ENCODE results near the gene CYP26B1.
A peak's percentile ranks its signal among the peaks of the same experiment; 100 is the strongest.

The CYP26B1 gene

DNA sequence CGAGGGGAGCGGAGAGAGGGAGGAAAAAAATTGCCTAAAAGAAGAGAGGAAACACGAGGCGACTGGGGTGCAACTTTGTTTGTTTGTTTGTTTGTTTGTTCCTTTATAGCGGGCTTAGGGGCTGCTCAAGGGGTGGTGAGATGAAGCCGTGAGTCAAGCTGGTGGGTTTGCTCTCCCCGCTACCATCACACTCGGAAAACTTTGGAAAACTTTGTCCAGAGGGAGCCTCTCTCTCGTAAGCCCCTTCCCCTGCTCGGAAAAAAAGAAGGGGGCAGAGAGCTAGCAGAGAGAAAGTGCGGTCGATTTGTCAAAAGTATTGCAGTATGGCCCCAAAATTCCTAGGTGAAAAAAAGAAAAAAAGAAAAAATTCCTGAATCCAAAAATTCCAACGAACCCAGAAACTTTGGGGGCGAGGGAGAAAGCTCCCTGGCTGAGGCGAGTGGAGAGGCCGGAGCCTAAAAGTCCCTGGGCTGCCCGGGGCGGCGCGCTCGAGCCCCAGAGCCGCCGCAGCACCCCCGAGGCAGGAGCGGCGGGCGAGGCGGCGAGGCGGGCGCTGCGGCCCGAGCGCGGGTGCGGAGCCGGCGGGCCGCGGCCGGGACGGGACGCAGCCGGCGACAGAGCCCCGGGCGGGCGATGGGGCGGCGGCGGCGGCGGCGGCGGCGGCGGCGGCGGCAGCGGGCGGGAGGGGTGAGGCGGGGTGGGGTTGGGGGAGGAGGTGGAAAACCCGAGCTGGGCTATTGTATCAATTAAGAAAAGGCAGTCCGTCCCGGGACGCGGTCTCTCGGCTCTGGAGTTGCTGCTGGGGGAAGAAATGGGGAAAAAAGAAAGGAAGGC lies 558 bp upstream of the CYP26B1 start:
- Histone ChIP-seq H3K36me3 (replicated peaks; ENCODE audit: insufficient read depth, low read length) (no peaks in the 10 kb centered on the region), H4K20me1 (ENCODE audit: insufficient read depth, low read length) (no peaks in the 10 kb centered on the region), H3K9me3 (replicated peaks; ENCODE audit: insufficient read depth, low read length) (no peaks in the 10 kb centered on the region), H2AFZ (ENCODE audit: low read length) (peak overlapping the region; percentile 20; the same call in 1 of the 2 replicates), H3K79me2 (ENCODE audit: low read length) (no peaks in the 10 kb centered on the region), H3K9me2 (replicated peaks; ENCODE audit: insufficient read depth, low read length) (no peaks in the 10 kb centered on the region), H3K27ac (ENCODE audit: low read length) (no peak overlapping the region), H3K27me3 (replicated peaks; ENCODE audit: insufficient read depth, low read length) (peaks cover 19% of the 10 kb centered on the region), H3F3A (ENCODE audit: insufficient read depth, low read length) (no peaks in the 10 kb centered on the region), H3K4me3 (ENCODE audit: low read length) (peak overlapping the region; percentile 73), H3K4me1 (ENCODE audit: low read length) (peaks cover 8% of the 10 kb centered on the region; the same call in 1 of the 2 replicates), H3K9ac (ENCODE audit: low read length) (no peak overlapping the region), H3K4me2 (ENCODE audit: low read depth, low read length) (peak overlapping the region; percentile 90)
- TF ChIP-seq, protein P1, sequence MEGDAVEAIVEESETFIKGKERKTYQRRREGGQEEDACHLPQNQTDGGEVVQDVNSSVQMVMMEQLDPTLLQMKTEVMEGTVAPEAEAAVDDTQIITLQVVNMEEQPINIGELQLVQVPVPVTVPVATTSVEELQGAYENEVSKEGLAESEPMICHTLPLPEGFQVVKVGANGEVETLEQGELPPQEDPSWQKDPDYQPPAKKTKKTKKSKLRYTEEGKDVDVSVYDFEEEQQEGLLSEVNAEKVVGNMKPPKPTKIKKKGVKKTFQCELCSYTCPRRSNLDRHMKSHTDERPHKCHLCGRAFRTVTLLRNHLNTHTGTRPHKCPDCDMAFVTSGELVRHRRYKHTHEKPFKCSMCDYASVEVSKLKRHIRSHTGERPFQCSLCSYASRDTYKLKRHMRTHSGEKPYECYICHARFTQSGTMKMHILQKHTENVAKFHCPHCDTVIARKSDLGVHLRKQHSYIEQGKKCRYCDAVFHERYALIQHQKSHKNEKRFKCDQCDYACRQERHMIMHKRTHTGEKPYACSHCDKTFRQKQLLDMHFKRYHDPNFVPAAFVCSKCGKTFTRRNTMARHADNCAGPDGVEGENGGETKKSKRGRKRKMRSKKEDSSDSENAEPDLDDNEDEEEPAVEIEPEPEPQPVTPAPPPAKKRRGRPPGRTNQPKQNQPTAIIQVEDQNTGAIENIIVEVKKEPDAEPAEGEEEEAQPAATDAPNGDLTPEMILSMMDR (IDR thresholded peaks at IDR 0.05; ENCODE audit: low read length), result no peak
- TF ChIP-seq EZH2phosphoT487 (IDR thresholded peaks at IDR 0.05; ENCODE audit: low read length) (no peak), EZH2 (optimal IDR thresholded peaks at IDR 0.05; ENCODE audit: low read depth, low read length) (no peak)
- DNase-seq, result peak; percentile 28

DNA sequence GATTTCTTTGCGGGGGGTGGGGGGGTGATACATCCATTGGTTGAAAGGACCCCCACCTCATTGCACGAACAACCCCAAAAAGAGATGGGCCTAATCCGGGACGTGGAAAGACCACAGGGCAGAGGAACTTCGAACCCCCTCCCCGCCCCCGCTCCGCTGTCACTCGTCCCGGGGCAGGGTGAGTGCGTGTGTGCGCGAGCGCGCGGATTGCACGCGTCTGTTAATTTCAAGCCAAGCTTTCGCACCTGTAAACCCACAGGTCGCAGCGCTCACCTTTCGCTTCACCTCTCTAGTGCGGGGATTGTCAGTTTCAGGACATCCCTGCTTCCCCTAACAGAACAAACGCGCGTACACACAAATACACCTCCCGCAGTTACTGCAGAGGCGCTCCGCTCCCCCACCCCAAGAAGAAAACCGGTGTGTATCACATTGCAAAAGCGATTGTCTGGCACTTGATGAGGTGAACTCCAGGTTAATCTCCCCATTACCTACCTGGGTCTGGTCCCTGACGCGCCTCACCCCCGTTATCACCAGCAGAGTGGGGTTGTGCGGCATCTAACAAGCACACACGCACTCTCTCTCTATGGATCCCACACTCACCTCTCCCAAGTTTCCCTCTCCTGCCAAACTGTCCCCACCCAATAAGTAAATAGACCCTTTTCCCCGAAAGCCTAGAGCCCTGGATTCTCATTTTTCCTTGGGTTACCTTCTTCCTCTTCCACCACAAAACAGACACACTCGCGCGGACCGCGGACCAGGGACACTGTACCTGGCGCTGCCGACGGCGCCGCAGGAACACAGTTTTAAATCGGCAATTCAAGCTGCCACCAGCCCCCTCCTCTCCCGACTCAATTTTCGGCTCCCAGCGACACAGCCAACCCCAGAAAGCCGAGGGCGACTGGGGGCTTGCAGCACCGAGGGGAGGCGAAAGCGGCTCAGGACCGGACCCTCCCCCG lies 1.0 kb downstream of the CYP26B1 start:
- Histone ChIP-seq H3K36me3 (replicated peaks; ENCODE audit: insufficient read depth, low read length) (no peaks in the 10 kb centered on the region), H3K4me2 (ENCODE audit: low read depth, low read length) (no peak overlapping the region), H3K4me3 (ENCODE audit: low read length) (no peak overlapping the region), H3F3A (ENCODE audit: insufficient read depth, low read length) (no peaks in the 10 kb centered on the region), H3K9me3 (replicated peaks; ENCODE audit: insufficient read depth, low read length) (no peaks in the 10 kb centered on the region), H2AFZ (ENCODE audit: low read length) (no peak overlapping the region), H3K9ac (ENCODE audit: low read length) (no peak overlapping the region), H3K27me3 (replicated peaks; ENCODE audit: insufficient read depth, low read length) (peaks cover 19% of the 10 kb centered on the region), H3K4me1 (ENCODE audit: low read length) (peaks cover 8% of the 10 kb centered on the region; the same call in 1 of the 2 replicates), H4K20me1 (ENCODE audit: insufficient read depth, low read length) (no peaks in the 10 kb centered on the region), H3K79me2 (ENCODE audit: low read length) (no peaks in the 10 kb centered on the region), H3K9me2 (replicated peaks; ENCODE audit: insufficient read depth, low read length) (no peaks in the 10 kb centered on the region), H3K27ac (ENCODE audit: low read length) (no peak overlapping the region)
- TF ChIP-seq EZH2 (optimal IDR thresholded peaks at IDR 0.05; ENCODE audit: low read depth, low read length) (no peak), EZH2phosphoT487 (IDR thresholded peaks at IDR 0.05; ENCODE audit: low read length) (no peak)
- TF ChIP-seq, protein P1 (IDR thresholded peaks at IDR 0.05; ENCODE audit: low read length), result no peak
- no peak for DNase-seq

DNA sequence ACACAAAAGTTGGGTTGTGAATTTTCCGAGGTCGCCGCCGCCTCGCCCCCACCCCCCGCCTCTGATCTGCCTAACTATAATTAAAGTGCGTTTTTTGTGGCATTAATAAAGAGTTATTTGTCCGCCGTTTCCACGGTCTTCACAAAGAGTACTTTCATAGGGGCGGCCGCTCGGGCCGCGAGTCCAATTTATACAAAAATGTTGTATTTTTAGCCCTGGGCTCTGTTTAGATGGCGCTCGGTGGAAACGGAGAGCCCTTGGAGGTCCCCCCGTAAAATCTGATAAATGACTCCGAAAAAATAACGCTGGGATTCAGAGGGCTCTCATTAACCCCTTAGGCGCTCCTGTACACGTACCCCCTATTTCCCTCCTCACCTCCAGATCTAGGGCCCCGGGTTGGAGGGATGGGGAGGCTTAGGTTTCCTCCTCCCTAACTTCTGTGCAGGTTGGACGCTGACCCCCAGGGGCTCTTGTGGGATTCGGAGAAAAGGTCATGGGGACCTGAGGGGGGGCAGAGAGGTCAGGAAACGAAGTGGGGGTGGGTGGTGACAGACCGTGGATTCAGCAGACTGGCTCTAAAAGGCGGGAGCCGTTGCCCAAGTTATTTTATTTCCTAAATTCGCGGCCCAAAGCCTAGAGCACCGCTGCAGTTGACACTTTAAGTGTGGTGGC lies 1.9 kb downstream of the CYP26B1 start:
- H3K9ac ChIP-seq (ENCODE audit: low read length), result no peak overlapping the region
- peaks cover 8% of the 10 kb centered on the region; the same call in 1 of the 2 replicates for H3K4me1 ChIP-seq (ENCODE audit: low read length)
- H3F3A ChIP-seq (ENCODE audit: insufficient read depth, low read length), result no peaks in the 10 kb centered on the region
- no peak overlapping the region for H3K27ac ChIP-seq (ENCODE audit: low read length)
- TF ChIP-seq, protein P1 (IDR thresholded peaks at IDR 0.05; ENCODE audit: low read length), result no peak
- H3K27me3 ChIP-seq (replicated peaks; ENCODE audit: insufficient read depth, low read length), result peaks cover 19% of the 10 kb centered on the region
- H3K4me3 ChIP-seq (ENCODE audit: low read length), result no peak overlapping the region
- no peaks in the 10 kb centered on the region for H4K20me1 ChIP-seq (ENCODE audit: insufficient read depth, low read length)
- H2AFZ ChIP-seq (ENCODE audit: low read length), result no peak overlapping the region
- H3K79me2 ChIP-seq (ENCODE audit: low read length), result no peaks in the 10 kb centered on the region
- no peaks in the 10 kb centered on the region for H3K36me3 ChIP-seq (replicated peaks; ENCODE audit: insufficient read depth, low read length)
- 0 out of 2 replicates have a peak overlapping the region, but pooled peaks have one; percentile 88 for H3K4me2 ChIP-seq (ENCODE audit: low read depth, low read length)
- no peak for DNase-seq
- no peaks in the 10 kb centered on the region for H3K9me2 ChIP-seq (replicated peaks; ENCODE audit: insufficient read depth, low read length)
- H3K9me3 ChIP-seq (replicated peaks; ENCODE audit: insufficient read depth, low read length), result no peaks in the 10 kb centered on the region

Data from MM.1S (cell line).